K562 (cell line): Measurements from ENCODE around the gene MBD3. TPM values are rescaled to one million over a fixed set of nuclear protein-coding genes. Genes with fewer than 3 reads are reported as not detected.

Source experiments
- ATAC-seq: fragments of 200-7000 bp; cut with Tn5 transposase; 3 replicates; pipeline ENCODE4 v1.9.1; 2020; ENCODE audit warnings: moderate library complexity
- BruUV-seq: library from RNA; stranded (reverse); fragments of 400-500 nt; replicated peaks from 2 replicates; lab custom pipeline; 2021; lab: Mats Ljungman, UMichigan
- CTCF ChIA-PET: fragments of 300-600 bp; formaldehyde crosslinking; extraction: SDS; loops from one replicate; lab custom pipeline; 2021; ENCODE audit warnings: low intra/inter-chr PET ratio; lab: Yijun Ruan, JAX
- POLR2A ChIA-PET: fragments of 300-600, 350-650 bp; sonication (Branson Sonifier 250); formaldehyde crosslinking; extraction: SDS; loops from one replicate; lab custom pipeline; 2021; ENCODE audit warnings: antibody characterized with exemption, inconsistent platforms; lab: Yijun Ruan, JAX
- DNase-seq, 4 experiments: peaks; one replicate each; pipeline versions ENCODE4 v3.0.0 to v3.0.0-alpha.2; 2011 to 2018; ENCODE audit warnings: low spot score in 3 of 4, mixed read lengths in 3 of 4; ENCODE audit errors: extremely low read depth in 1 of 4
- FAIRE-seq: peaks from 2 replicates; lab custom pipeline; 2011; peaks lifted over from hg19 to GRCh38; lab: Jason Lieb, UNC
- H2AFZ ChIP-seq: 2 replicates; pipeline ENCODE4 v1.6.0; 2011; ENCODE audit warnings: low read depth, low read length, control low read depth, inconsistent platforms
- H3K27ac ChIP-seq: fragments of 200-600 bp; 3 replicates; pipeline ENCODE4 v1.8.0; 2011; ENCODE audit warnings: low read depth, mild to moderate bottlenecking, control low read depth, inconsistent platforms, low read length, moderate library complexity, mixed read lengths; ENCODE audit errors: extremely low read depth
- H3K27me3 ChIP-seq, 2 experiments: fragments of 300-600 bp in 1 of 2; 2 replicates in 1 of 2; 3 replicates in 1 of 2; pipeline versions ENCODE4 v1.6.0 to v1.8.0; 2011; ENCODE audit warnings: inconsistent platforms in 2 of 2, low read length in 2 of 2, mild to moderate bottlenecking in 1 of 2, mixed read lengths in 1 of 2, moderate library complexity in 1 of 2; ENCODE audit not compliant: control insufficient read depth in 2 of 2, insufficient read depth in 2 of 2
- H3K36me3 ChIP-seq: fragments of 300-600 bp; 3 replicates; pipeline ENCODE4 v1.8.0; 2011; ENCODE audit warnings: mild to moderate bottlenecking, low read length, inconsistent platforms; ENCODE audit not compliant: control insufficient read depth, insufficient read depth
- H3K4me1 ChIP-seq, 2 experiments: fragments of 200-600 bp in 1 of 2; replicated peaks in 1 of 2; 2 replicates in 1 of 2; 3 replicates in 1 of 2; pipeline versions ENCODE4 v1.5.1 to v1.8.0; 2011; ENCODE audit warnings: inconsistent platforms in 2 of 2, low read length in 2 of 2, mild to moderate bottlenecking in 1 of 2, mixed read lengths in 1 of 2, moderate library complexity in 1 of 2; ENCODE audit not compliant: control insufficient read depth in 2 of 2, insufficient read depth in 2 of 2
- H3K4me2 ChIP-seq: 2 replicates; pipeline ENCODE4 v1.6.1; 2011; ENCODE audit warnings: low read length, control low read depth, inconsistent platforms, mixed read lengths; ENCODE audit not compliant: insufficient read depth
- H3K4me3 ChIP-seq: fragments of 200-600 bp; sonication (generic), shearing (Covaris generic); 2 replicates; pipeline ENCODE4 v1.5.1; 2016; ENCODE audit warnings: control low read depth, inconsistent platforms
- H3K79me2 ChIP-seq: fragments of 200-600 bp; 3 replicates; pipeline ENCODE4 v1.8.0; 2011; ENCODE audit warnings: low read length, inconsistent platforms; ENCODE audit not compliant: control insufficient read depth, insufficient read depth
- H3K9ac ChIP-seq, 2 experiments: 2 replicates each; pipeline versions ENCODE4 v1.6.0 to v1.6.1; 2011; ENCODE audit warnings: low read depth in 2 of 2, low read length in 2 of 2, control low read depth in 1 of 2, inconsistent platforms in 1 of 2, mild to moderate bottlenecking in 1 of 2, mixed read lengths in 1 of 2; ENCODE audit not compliant: insufficient read depth in 1 of 2
- H3K9me1 ChIP-seq: one replicate; pipeline ENCODE4 v1.6.0; 2011; ENCODE audit warnings: inconsistent platforms, mild to moderate bottlenecking, low read length, moderate library complexity; ENCODE audit not compliant: control insufficient read depth, insufficient read depth
- H3K9me3 ChIP-seq: replicated peaks from 2 replicates; pipeline ENCODE4 v1.5.1; 2011; ENCODE audit warnings: low read depth, low read length, inconsistent platforms; ENCODE audit not compliant: control insufficient read depth, insufficient read depth
- H4K20me1 ChIP-seq: replicated peaks from 2 replicates; pipeline ENCODE4 v1.6.1; 2011; ENCODE audit warnings: low read length, inconsistent platforms, mixed read lengths; ENCODE audit not compliant: control insufficient read depth, insufficient read depth
- POLR2A ChIP-seq: fragments of 450-650 bp; conservative IDR thresholded peaks from 2 replicates; pipeline ENCODE4 v1.6.1; 2016
- POLR2G ChIP-seq: fragments of 200-400 bp; formaldehyde crosslinking; IDR thresholded peaks from 2 replicates; pipeline ENCODE4 v1.6.1; 2017; ENCODE audit warnings: low read depth, mild to moderate bottlenecking, antibody characterized with exemption, low read length, moderate library complexity
- PURB ChIP-seq: sonication (generic); formaldehyde crosslinking; IDR thresholded peaks from 2 replicates; pipeline ENCODE4 v1.9.0; 2021; ENCODE audit warnings: low read depth, mild to moderate bottlenecking, missing genetic modification reagents
- ZNF212 ChIP-seq: fragments of 450-650 bp; formaldehyde crosslinking; IDR thresholded peaks from 2 replicates; pipeline ENCODE4 v1.4.0; 2020; ENCODE audit warnings: mild to moderate bottlenecking
- ZNF583 ChIP-seq: fragments of 250-450 bp; sonication (Bioruptor Pico); IDR thresholded peaks from 2 replicates; pipeline ENCODE4 v1.4.0; 2020
- WGBS: fragments of 100-300 bp; shearing (Covaris generic); methylation state at CpG from one replicate; pipeline ENCODE4 v1.1.6; 2016; ENCODE audit warnings: low coverage, mixed read lengths; ENCODE audit not compliant: insufficient coverage; ENCODE audit errors: missing lambda C conversion rate; 5-methylcytosine and 5-hydroxymethylcytosine counted together
- in situ Hi-C: fragments of 300-500 bp; cut with MboI; formaldehyde crosslinking; loops from 4 replicates; pipeline ENCODE4 v1.15.0; 2018; ENCODE audit warnings: inconsistent platforms, mixed read lengths
- intact Hi-C: fragments of 100-400 bp; cut with micrococcal nuclease; formaldehyde crosslinking; loops from 2 replicates; pipeline ENCODE4 v1.14.2; 2022
- polyA plus RNA-seq, 8 experiments: library from polyadenylated mRNA; depleted of rRNA in 4 of 8; stranded (reverse) in 5 of 8; unstranded in 3 of 8; fragments of >200 nt; fragmentation: Nextera tagmentation in 2 of 8; fragmentation: Illumina TruSeq in 1 of 8; extraction: Ambion mirVana in 2 of 8; extraction: Trizol in 1 of 8; gene quantifications; 2 replicates each; pipeline versions ENCODE4 v1.2.1 to v1.2.3, GENCODE V29; 2011 to 2014; ENCODE audit warnings: inconsistent platforms in 1 of 8, missing spikeins in 1 of 8
- total RNA-seq, 7 experiments: library from RNA; depleted of rRNA in 6 of 7; stranded (reverse); fragments of >200 nt in 6 of 7; fragmentation: Illumina TruSeq in 2 of 7; extraction: Trizol in 2 of 7; gene quantifications; 2 replicates each; pipeline versions ENCODE4 v1.2.1 to v1.2.3, GENCODE V29; 2011 to 2021; ENCODE audit warnings: low replicate concordance in 1 of 7
- TF ChIP-seq, protein P1 (sequence below), 2 experiments: fragments of 450-650 bp in 1 of 2; IDR thresholded peaks; 2 replicates each; pipeline ENCODE4 v1.6.1; 2011 to 2017; ENCODE audit warnings: low read depth in 2 of 2, antibody characterized with exemption in 1 of 2, borderline replicate concordance in 1 of 2, low read length in 1 of 2, mild to moderate bottlenecking in 1 of 2, mixed read lengths in 1 of 2; ENCODE audit not compliant: control insufficient read depth in 1 of 2

Gene MBD3
- total and polyA plus RNA-seq, 9 of the 15 experiments (the other 6 are each of a cell fraction or from before 2014, with no cell fraction given) = 0.24 to 137 (median 30.9) TPM

DNA sequence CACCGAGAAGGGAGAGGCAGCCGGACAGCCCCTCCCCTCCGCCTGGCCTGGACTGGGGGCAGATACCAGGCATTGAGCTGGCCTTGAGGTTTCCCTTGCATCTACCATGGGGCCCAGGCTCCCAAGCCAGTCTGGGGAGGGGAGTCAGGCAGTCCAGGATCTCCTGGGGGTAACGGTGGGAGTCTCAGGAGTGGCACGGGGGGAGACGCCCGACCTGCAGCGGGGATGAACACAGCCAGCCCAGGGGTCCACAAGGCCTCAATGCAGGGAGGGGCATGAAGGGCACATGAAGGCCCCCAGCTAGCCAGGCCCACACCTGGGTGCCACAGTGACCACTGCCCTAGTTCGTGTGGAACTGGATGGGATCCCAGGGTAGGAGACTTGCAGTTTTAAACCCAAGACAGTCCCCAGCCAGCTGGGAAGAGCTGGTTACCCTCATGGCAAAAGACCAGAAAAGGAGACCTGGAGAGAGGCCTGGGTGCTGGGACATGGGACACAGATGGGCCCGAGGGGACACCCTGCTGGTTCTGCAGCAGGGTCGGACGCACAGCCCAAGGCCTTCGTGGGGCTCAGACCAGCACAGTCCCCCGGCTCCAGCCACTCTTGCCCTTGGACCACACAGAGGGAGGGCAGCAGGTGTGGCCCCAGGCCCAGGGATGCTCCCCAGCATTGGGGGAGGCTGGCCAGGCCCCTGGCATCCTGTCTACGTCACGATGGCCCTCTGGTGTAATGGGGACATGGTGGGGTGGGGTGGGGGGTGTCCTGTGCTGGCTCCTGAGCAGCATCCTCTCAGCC, 17.2 kb upstream of the MBD3 start:
- peaks cover 53% of the 10 kb centered on the region; the same call in 2 of the 3 replicates for H3K36me3 ChIP-seq
- POLR2A ChIA-PET = interaction anchor here (0.7 to 0.8 kb wide), 2 partner anchors 46 to 1170 kb away, joined by 3 read pairs; no protein-coding TSS in a partner anchor
- no peaks in the 10 kb centered on the region for H4K20me1 ChIP-seq
- intact Hi-C loops (loop anchor here (5.0 to 10.0 kb wide), 3 partner anchors 42 to 157 kb away; partner anchors contain the start of gene TCF3), in situ Hi-C loops (no loop called here)
- CTCF ChIA-PET = no interaction called here
- no peak overlapping the region for H2AFZ ChIP-seq
- ATAC-seq (no peak), DNase-seq (no peak), FAIRE-seq (no peak)
- 96% methylated on average over 14 of the region's 16 CpGs for WGBS
- no TSS peak for BruUV-seq
- H3K4me1 ChIP-seq = peaks cover 4 to 56% of the 10 kb centered on the region in 2 experiments; a peak in 3 of 5 replicates
- H3K79me2 ChIP-seq = peaks cover 4% of the 10 kb centered on the region
- H3K9me3 ChIP-seq = no peaks in the 10 kb centered on the region
- H3K9me1 ChIP-seq = no peaks in the 10 kb centered on the region
- TF ChIP-seq POLR2A (0 out of 2 replicates have a peak, but pooled peaks have one; percentile 31), ZNF212 (CRISPR knock-in tag) (no peak), PURB (no peak), ZNF583 (CRISPR knock-in tag) (no peak), POLR2G (peak; percentile 61)
- TF ChIP-seq, protein P1, sequence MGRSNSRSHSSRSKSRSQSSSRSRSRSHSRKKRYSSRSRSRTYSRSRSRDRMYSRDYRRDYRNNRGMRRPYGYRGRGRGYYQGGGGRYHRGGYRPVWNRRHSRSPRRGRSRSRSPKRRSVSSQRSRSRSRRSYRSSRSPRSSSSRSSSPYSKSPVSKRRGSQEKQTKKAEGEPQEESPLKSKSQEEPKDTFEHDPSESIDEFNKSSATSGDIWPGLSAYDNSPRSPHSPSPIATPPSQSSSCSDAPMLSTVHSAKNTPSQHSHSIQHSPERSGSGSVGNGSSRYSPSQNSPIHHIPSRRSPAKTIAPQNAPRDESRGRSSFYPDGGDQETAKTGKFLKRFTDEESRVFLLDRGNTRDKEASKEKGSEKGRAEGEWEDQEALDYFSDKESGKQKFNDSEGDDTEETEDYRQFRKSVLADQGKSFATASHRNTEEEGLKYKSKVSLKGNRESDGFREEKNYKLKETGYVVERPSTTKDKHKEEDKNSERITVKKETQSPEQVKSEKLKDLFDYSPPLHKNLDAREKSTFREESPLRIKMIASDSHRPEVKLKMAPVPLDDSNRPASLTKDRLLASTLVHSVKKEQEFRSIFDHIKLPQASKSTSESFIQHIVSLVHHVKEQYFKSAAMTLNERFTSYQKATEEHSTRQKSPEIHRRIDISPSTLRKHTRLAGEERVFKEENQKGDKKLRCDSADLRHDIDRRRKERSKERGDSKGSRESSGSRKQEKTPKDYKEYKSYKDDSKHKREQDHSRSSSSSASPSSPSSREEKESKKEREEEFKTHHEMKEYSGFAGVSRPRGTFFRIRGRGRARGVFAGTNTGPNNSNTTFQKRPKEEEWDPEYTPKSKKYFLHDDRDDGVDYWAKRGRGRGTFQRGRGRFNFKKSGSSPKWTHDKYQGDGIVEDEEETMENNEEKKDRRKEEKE (IDR thresholded peaks at IDR 0.05; ENCODE audit: borderline replicate concordance in 1 of 2, control insufficient read depth in 1 of 2, low read depth in 2 of 2, low read length in 1 of 2) = no peak
- H3K27ac ChIP-seq = no peak overlapping the region
- no peak overlapping the region for H3K4me3 ChIP-seq
- H3K27me3 ChIP-seq = no peaks in the 10 kb centered on the region
- H3K9ac ChIP-seq = peak overlapping the region in 1 of 2 experiments; percentile 76; a peak in 2 of 4 replicates
- no peak overlapping the region for H3K4me2 ChIP-seq
